ACC112 (cell line): ENCODE results near the gene FLVCR2.
A peak's percentile ranks its signal among the peaks of the same experiment; 100 is the strongest.

Experiments
- H2AFZ ChIP-seq: fragments of 200-600 bp; sonication (generic); one replicate; pipeline ENCODE4 v1.6.0; 2017; ENCODE audit warnings: antibody characterized with exemption, low read length; ENCODE audit not compliant: unreplicated experiment
- H3K27ac ChIP-seq: fragments of 200-600 bp; sonication (generic); 2 replicates; pipeline ENCODE4 v1.5.1; 2014; ENCODE audit warnings: low read depth, mild to moderate bottlenecking, antibody characterized with exemption, low read length, moderate library complexity
- H3K27me3 ChIP-seq: fragments of 200-600 bp; sonication (generic); 2 replicates; pipeline ENCODE4 v1.6.1; 2014; ENCODE audit warnings: mild to moderate bottlenecking, antibody characterized with exemption, low read length, moderate library complexity, mixed read lengths; ENCODE audit not compliant: insufficient read depth
- H3K36me3 ChIP-seq: fragments of 200-600 bp; sonication (generic); 2 replicates; pipeline ENCODE4 v1.6.1; 2016; ENCODE audit warnings: mild to moderate bottlenecking, antibody characterized with exemption, low read length, moderate library complexity, mixed read lengths; ENCODE audit not compliant: insufficient read depth
- H3K4me1 ChIP-seq: fragments of 200-600 bp; sonication (generic); one replicate; pipeline ENCODE4 v1.6.1; 2016; ENCODE audit warnings: low read length, mixed read lengths; ENCODE audit not compliant: insufficient read depth, unreplicated experiment, control insufficient read depth
- H3K4me3 ChIP-seq: fragments of 200-600 bp; sonication (generic); 2 replicates; pipeline ENCODE4 v1.5.1; 2014; ENCODE audit warnings: mild to moderate bottlenecking, low read depth, low read length
- H3K79me2 ChIP-seq: fragments of 200-600 bp; sonication (generic); one replicate; pipeline ENCODE4 v1.6.0; 2016; ENCODE audit warnings: low read length; ENCODE audit not compliant: control insufficient read depth, unreplicated experiment, insufficient read depth

FLVCR2 gene, protein sequence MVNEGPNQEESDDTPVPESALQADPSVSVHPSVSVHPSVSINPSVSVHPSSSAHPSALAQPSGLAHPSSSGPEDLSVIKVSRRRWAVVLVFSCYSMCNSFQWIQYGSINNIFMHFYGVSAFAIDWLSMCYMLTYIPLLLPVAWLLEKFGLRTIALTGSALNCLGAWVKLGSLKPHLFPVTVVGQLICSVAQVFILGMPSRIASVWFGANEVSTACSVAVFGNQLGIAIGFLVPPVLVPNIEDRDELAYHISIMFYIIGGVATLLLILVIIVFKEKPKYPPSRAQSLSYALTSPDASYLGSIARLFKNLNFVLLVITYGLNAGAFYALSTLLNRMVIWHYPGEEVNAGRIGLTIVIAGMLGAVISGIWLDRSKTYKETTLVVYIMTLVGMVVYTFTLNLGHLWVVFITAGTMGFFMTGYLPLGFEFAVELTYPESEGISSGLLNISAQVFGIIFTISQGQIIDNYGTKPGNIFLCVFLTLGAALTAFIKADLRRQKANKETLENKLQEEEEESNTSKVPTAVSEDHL

DNA sequence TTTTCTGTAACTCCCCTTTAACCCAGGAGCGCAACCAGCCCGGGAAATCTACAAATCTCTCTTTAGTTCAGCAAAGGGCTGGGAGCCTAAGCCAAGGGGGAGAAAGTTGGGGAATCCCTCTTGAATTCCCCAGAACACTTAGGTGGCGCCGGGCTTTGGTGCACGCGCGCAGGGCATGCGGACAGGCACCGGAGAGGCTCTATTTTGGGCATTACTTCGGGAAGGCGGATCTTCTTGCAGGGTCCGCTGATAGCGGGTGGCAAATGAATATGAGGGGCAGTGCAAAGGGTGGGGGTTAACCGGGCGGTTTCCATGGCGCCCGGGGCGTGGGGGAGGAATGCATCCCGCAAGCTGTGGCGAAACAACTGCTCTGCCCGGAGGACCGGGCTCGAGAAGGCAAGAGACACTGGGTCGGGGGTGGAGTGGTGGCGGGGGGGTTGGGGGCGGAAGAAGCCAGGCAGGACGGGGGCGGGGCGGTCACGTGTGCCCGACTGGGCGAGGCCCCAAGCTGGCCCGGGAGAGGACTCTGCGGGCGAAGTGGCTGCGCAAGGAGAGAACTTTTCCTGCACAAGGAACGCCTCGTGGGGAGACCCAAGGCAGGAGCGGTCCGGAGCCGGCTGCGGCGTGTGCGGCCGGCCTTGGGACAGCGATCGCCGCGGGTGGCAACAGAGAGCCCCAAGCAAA lies at the start of gene FLVCR2:
Gene FLVCR2, plus strand, starts transcription at position 519 of the 684 bp plus-strand sequence. CDS start 353 bp downstream, outside the sequence.
- Histone ChIP-seq H3K4me1 (peaks cover 14% of the 10 kb centered on the region), H3K79me2 (peaks cover 21% of the 10 kb centered on the region), H3K27ac (peak within 1 kb of the TSS; percentile 72), H3K27me3 (no peaks in the 10 kb centered on the region), H2AFZ (peak within 1 kb of the TSS; percentile 48), H3K36me3 (no peaks in the 10 kb centered on the region), H3K4me3 (peak within 1 kb of the TSS; percentile 84)

DNA sequence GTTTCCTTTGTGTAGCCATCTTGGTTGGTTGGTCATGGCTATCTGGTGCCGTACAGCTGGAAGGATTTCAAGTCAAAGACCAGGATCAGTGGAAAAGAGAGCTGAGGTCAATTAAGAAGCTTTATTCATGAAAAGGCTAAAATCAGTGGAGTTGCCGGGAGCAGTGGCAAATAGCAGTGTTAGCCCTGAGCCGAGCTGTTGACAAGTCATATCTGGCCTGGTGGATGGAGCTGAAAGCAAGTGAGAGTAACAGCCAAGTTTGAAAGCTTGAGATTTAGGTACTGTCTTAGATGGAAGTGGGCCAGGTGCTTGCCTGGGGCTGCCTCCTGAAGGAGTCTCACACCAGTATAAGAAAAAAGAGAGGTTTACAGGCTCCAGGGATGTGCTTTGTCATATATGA lies 47.2 kb upstream of the FLVCR2 start:
- Histone ChIP-seq H3K27me3 (no peaks in the 10 kb centered on the region), H3K79me2 (no peaks in the 10 kb centered on the region), H2AFZ (peak overlapping the region; percentile 92), H3K27ac (peak overlapping the region; percentile 81), H3K36me3 (no peaks in the 10 kb centered on the region), H3K4me1 (peaks cover 39% of the 10 kb centered on the region), H3K4me3 (no peak overlapping the region; the same call in 1 of the 2 replicates)

DNA sequence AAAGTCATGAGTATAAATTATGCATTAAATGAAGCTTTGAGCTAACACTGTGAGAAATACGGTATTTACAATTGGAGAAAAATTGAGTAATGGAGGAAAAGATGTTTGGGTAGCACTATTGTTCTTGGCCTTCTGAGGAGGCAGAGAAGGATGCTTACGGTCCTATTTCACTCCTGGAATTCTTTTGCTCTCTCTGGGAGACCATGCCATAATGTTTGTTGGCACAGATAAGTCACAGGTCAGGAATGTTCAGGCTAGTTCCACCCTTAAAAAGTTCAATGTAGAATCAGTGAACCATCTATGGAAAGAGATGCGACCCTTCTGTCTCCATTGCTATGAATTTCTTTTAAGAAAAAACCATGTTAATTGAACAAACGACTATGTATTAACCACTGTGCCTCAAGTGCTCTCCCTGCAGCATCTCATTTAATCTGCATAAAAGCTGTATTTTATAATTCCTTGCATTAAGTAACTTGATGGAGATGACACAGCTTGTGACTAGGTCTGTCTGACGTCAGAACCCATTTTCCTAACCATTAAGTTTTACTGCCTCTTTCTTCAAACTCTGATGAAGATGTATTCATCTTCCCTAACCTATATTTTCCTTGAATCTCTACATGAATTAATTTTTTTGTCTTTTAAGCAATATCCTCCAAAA lies 46.6 kb upstream of the FLVCR2 start:
- Histone ChIP-seq H3K4me1 (peaks cover 43% of the 10 kb centered on the region), H2AFZ (peak overlapping the region; percentile 92), H3K27me3 (no peaks in the 10 kb centered on the region), H3K4me3 (no peak overlapping the region; the same call in 1 of the 2 replicates), H3K36me3 (no peaks in the 10 kb centered on the region), H3K27ac (peak overlapping the region; percentile 81), H3K79me2 (no peaks in the 10 kb centered on the region)

DNA sequence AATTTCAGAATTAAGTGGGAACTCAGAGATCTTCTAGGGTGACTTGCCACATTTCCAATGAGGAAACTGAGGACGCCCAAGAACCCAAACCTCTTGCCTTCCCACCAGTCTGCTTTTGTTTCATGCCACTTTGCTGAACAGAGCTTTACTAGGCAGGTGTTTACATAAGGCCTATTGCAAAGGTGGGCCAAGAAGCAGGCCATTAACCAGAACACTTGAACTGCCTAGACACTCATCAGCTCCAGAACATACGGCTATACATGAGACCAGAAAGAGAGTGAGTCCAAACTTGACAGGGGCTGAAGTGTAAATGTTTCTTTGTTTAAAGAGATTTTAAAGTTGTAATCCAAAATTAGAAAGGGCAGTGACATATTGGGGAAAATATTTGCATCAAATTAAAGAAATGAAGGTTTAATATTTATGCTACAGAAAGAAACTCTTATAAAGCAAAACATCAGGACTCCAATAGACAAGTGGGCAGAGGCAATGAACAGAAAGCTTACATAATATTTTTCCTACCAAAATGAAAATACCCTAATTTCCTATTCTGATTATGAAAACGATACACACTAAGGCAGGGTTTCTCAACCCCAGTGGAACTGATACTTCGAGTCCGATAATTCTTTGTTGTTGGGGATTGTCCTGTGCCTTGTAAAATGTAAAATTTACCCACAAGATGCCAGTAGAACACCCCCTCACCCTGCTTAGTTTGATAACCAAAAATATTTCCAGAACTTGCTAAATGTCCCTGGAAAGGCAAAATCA lies 44.4 kb upstream of the FLVCR2 start:
- Histone ChIP-seq H3K27ac (peak overlapping the region; percentile 96), H3K36me3 (no peaks in the 10 kb centered on the region), H3K4me1 (peaks cover 50% of the 10 kb centered on the region), H3K79me2 (no peaks in the 10 kb centered on the region), H3K27me3 (no peaks in the 10 kb centered on the region), H3K4me3 (no peak overlapping the region), H2AFZ (peak overlapping the region; percentile 4)

DNA sequence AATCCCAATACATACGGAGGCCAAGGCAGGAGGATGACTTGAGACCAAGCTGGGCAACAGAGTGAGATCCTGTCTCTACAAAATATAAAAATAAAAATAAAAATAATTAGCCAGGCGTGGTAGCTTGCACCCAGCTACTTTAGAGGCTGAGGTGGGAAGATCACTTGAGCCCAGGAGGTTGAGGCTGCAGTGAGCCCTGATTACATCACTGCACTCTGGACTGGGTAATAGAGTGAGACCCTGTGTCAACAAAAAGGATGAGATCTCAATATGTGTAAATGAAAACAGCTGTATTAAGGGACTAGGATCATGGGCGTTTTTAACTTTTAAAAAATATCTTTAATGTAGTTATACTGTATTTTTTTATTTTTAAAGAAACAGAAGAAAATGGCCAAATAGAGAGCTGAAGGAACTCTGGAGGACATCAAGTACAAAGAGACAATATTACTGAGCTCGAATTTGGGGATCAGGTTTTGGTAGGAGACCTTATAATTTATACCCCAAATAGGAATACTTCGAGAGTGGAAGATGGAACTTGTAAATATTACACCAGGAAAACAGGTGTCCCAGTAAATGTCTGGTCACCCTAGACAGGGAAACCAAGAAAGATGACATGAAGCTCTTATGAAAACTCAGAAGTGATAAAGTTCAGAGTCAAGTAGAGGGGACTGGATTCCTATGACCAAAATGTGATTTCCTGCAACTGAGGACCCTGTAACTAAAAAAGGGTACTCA lies 43.1 kb upstream of the FLVCR2 start:
- H3K36me3 ChIP-seq, result no peaks in the 10 kb centered on the region
- no peak overlapping the region for H2AFZ ChIP-seq
- no peaks in the 10 kb centered on the region for H3K27me3 ChIP-seq
- peaks cover 50% of the 10 kb centered on the region for H3K4me1 ChIP-seq
- H3K79me2 ChIP-seq, result no peaks in the 10 kb centered on the region
- H3K27ac ChIP-seq, result peak overlapping the region; percentile 96
- H3K4me3 ChIP-seq, result peak overlapping the region; percentile 8; the same call in 1 of the 2 replicates

DNA sequence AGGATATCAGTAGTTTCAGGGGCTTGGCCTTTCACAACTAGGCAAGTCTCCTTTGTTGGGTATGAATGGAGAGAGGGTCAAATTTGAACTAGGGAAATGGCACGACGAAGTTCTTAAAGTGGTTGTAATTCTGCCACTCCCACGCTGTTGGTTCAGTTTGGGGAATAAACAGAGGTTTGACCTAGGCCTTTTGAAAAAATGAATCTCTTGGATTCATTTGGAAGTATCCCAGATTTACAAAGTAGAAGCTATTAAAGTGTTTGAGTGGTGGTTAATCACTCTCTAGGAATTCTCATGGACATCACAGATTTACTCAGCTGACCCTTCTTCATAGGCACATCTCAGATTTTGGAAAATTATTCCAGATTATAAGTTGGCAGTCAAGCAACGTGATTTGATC lies 41.3 kb upstream of the FLVCR2 start:
- Histone ChIP-seq H3K27ac (peak overlapping the region; percentile 96), H3K4me1 (peaks cover 38% of the 10 kb centered on the region), H2AFZ (peak overlapping the region; percentile 68), H3K4me3 (no peak overlapping the region), H3K27me3 (no peaks in the 10 kb centered on the region), H3K79me2 (no peaks in the 10 kb centered on the region), H3K36me3 (no peaks in the 10 kb centered on the region)

DNA sequence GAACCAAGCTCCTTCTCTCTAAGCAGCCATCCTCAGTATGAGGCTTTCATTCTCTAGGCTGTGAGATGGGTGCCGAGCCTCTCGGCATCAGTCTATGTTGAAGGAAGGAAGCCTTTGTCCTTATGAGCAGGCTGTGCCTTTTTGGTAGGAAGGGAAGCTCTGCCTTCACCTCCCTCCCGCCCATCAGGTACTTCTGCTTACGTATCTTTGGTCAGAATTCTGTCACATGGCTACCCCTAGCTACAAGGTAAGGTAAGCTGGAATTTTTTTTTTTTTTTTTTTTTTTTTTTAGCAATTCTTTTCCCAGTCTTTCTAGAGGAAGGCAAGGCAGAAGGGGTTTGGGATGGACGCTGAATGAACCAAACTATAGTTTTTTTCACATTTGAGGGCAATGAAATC lies 39.3 kb upstream of the FLVCR2 start:
- no peak overlapping the region for H3K27ac ChIP-seq
- H3K27me3 ChIP-seq, result no peaks in the 10 kb centered on the region
- no peak overlapping the region for H2AFZ ChIP-seq
- no peaks in the 10 kb centered on the region for H3K36me3 ChIP-seq
- H3K79me2 ChIP-seq, result no peaks in the 10 kb centered on the region
- no peak overlapping the region for H3K4me3 ChIP-seq
- peaks cover 29% of the 10 kb centered on the region for H3K4me1 ChIP-seq

DNA sequence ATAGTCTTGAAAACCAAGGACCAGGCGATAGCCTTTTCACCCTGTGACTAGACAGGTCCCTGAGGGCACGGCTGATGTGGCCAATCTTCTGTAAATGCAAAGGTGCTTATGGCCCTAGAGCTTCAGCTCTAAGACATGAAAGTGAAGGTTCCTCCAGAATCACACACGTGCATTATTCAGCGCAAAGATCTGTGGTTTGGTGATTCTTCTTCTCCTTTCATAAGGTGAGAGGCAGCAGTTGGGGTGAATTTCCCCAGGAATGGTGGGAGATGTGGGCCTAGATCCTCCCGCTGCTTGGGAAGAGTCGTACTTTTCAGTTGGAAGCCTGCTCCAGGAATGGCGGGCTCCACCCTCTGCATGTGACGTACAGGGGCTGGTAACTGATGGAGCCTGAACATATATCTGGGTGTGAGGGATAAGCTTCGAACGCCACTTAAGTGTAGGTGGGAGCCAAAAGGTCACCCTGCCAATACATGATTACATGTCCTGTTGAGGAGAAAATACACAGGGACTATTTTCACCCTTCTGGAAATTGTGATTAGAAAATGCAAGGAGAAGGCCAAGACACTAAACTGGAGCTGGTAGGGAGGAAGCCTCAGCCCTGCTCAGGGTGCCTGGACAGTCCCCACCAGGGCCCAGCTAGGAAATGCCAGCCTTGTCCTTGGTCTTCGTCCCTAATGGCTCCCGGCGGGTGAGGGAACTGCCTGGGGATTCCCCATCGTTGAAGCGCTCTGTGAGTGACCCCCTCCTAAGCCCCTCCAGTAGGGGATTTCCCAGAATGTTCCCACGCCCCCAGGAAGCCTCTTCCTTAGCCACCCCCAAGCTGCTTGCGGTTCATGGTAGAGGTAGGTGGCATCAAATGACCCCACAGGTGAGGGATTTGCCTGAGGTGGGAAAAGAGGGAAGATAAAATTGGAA lies 38.6 kb upstream of the FLVCR2 start:
- Histone ChIP-seq H3K27ac (no peak overlapping the region), H3K4me3 (no peak overlapping the region), H3K27me3 (no peaks in the 10 kb centered on the region), H3K4me1 (peaks cover 22% of the 10 kb centered on the region), H2AFZ (no peak overlapping the region), H3K79me2 (no peaks in the 10 kb centered on the region), H3K36me3 (no peaks in the 10 kb centered on the region)

DNA sequence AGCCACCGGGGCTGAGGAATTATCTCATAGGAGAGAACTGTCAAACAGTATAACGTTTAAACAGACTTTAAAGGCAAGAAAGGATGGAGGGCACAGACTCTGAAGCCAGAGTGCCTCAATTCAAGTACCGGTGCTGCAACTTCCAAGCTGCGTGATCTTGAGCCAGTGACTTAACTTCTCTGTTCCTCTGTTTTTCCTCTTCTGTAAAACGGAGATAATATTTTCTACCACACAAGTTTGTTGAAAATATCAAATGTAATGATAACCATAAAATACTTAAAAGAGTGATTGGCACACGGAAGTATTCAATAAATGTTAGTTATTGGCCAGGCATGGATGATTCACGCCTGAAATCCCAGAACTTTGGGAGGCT lies 38.0 kb upstream of the FLVCR2 start:
- no peak overlapping the region for H2AFZ ChIP-seq
- no peaks in the 10 kb centered on the region for H3K27me3 ChIP-seq
- no peaks in the 10 kb centered on the region for H3K79me2 ChIP-seq
- H3K27ac ChIP-seq, result no peak overlapping the region
- peaks cover 17% of the 10 kb centered on the region for H3K4me1 ChIP-seq
- H3K4me3 ChIP-seq, result no peak overlapping the region
- H3K36me3 ChIP-seq, result no peaks in the 10 kb centered on the region
